GM21367 (cell line): Measurements from ENCODE around the gene NDUFS7.
"Not testable (repeated sequence)": the region's sequence is repeated elsewhere in the genome, so short reads cannot be mapped to it uniquely, and the experiment has no call there.

Experiments
- ATAC-seq: cut with Tn5 transposase; IDR thresholded peaks from one replicate; pipeline ENCODE4 v1.9.1; 2021; ENCODE audit not compliant: unreplicated experiment

NDUFS7 gene

GRCh38 chr19:1417145-1417544 is 33.4 kb downstream of the NDUFS7 start:
- no peak for ATAC-seq

- ATAC-seq = no peak
These were observed 34.2 kb downstream of the NDUFS7 start for GRCh38 chr19:1417681-1418495.

GRCh38 chr19:1418496-1418775 is 34.7 kb downstream of the NDUFS7 start:
- ATAC-seq = no peak

- ATAC-seq = no peak
These were observed 35.4 kb downstream of the NDUFS7 start for GRCh38 chr19:1418951-1419738.

- not testable (repeated sequence) for ATAC-seq
These were observed 36.4 kb downstream of the NDUFS7 start for GRCh38 chr19:1420085-1420484.

GRCh38 chr19:1420590-1420989 is 36.9 kb downstream of the NDUFS7 start:
- no peak for ATAC-seq

- no peak for ATAC-seq
These were observed 37.7 kb downstream of the NDUFS7 start for GRCh38 chr19:1421218-1421957.

GRCh38 chr19:1421958-1422305 is 38.2 kb downstream of the NDUFS7 start:
- ATAC-seq = no peak

- ATAC-seq = no peak
These were observed 38.7 kb downstream of the NDUFS7 start for GRCh38 chr19:1422360-1422759.

GRCh38 chr19:1422943-1423342 is 39.2 kb downstream of the NDUFS7 start:
- no peak for ATAC-seq

- ATAC-seq = no peak
These were observed 39.9 kb downstream of the NDUFS7 start for GRCh38 chr19:1423436-1424191.

GRCh38 chr19:1424192-1424955 is 40.7 kb downstream of the NDUFS7 start:
- ATAC-seq = no peak

- ATAC-seq = no peak
These were observed 41.6 kb downstream of the NDUFS7 start for GRCh38 chr19:1425102-1425837.

GRCh38 chr19:1425902-1426301 is 42.2 kb downstream of the NDUFS7 start:
- ATAC-seq = no peak

GRCh38 chr19:1426736-1427135 is 43.0 kb downstream of the NDUFS7 start:
- ATAC-seq = no peak

GRCh38 chr19:1427221-1427920 is 43.7 kb downstream of the NDUFS7 start:
- ATAC-seq = no peak

GRCh38 chr19:1428738-1429391 is 45.2 kb downstream of the NDUFS7 start:
- no peak for ATAC-seq

GRCh38 chr19:1429750-1430149 is 46.0 kb downstream of the NDUFS7 start:
- no peak for ATAC-seq

GRCh38 chr19:1430246-1430645 is 46.5 kb downstream of the NDUFS7 start:
- ATAC-seq = no peak
